HuH-7 (cell line): Measurements from ENCODE around the gene IFRD2.
"Not testable (repeated sequence)": the region's sequence is repeated elsewhere in the genome, so short reads cannot be mapped to it uniquely, and the experiment has no call there.

ENCODE experiments used
- DNase-seq: peaks from one replicate; pipeline ENCODE4 v3.0.0; 2011; ENCODE audit warnings: low spot score

Gene IFRD2

GRCh38 chr3:50278880-50279224 lies 13.4 kb downstream of the IFRD2 start, which contains the start of gene LSMEM2:
LSMEM2 (plus strand) TSS chr3:50279087; CDS start chr3:50279114, 27 bp downstream.
- DNase-seq: no peak

- DNase-seq: no peak
Measured at GRCh38 chr3:50278123-50278879, 13.9 kb downstream of the IFRD2 start.

GRCh38 chr3:50276762-50277101 lies 15.5 kb downstream of the IFRD2 start:
- no peak for DNase-seq

GRCh38 chr3:50275996-50276761 lies 16.1 kb downstream of the IFRD2 start:
- no peak for DNase-seq

GRCh38 chr3:50275141-50275995 lies 16.9 kb downstream of the IFRD2 start:
- no peak for DNase-seq

GRCh38 chr3:50274371-50275104 lies 17.7 kb downstream of the IFRD2 start:
- peak; percentile 78 for DNase-seq

GRCh38 chr3:50273689-50274065 lies 18.6 kb downstream of the IFRD2 start:
- no peak for DNase-seq

- DNase-seq: peak; percentile 99
Measured at GRCh38 chr3:50272911-50273688, 19.1 kb downstream of the IFRD2 start.

- not testable (repeated sequence) for DNase-seq
Measured at GRCh38 chr3:50272538-50272910, 19.7 kb downstream of the IFRD2 start.

GRCh38 chr3:50271314-50271936 lies 20.8 kb downstream of the IFRD2 start:
- DNase-seq: no peak

GRCh38 chr3:50270422-50271224 lies 21.6 kb downstream of the IFRD2 start:
- no peak for DNase-seq

GRCh38 chr3:50269977-50270413 lies 22.2 kb downstream of the IFRD2 start:
- no peak for DNase-seq

GRCh38 chr3:50269460-50269859 lies 22.8 kb downstream of the IFRD2 start:
- no peak for DNase-seq

GRCh38 chr3:50268703-50269451 lies 23.4 kb downstream of the IFRD2 start, which contains the start of gene SEMA3B:
SEMA3B (plus strand) TSS chr3:50269147; CDS start chr3:50269241, 94 bp downstream.
- peak; percentile 66 for DNase-seq

- no peak for DNase-seq
Measured at GRCh38 chr3:50268276-50268675, 24.0 kb downstream of the IFRD2 start.

- no peak for DNase-seq
Measured at GRCh38 chr3:50267280-50267913, 24.8 kb downstream of the IFRD2 start.

- no peak for DNase-seq
Measured at GRCh38 chr3:50266836-50267235, 25.4 kb downstream of the IFRD2 start.

GRCh38 chr3:50266017-50266416 lies 26.2 kb downstream of the IFRD2 start:
- DNase-seq: no peak
